Measurements from ENCODE around the gene SREBF2. TPM values are rescaled to one million over a fixed set of nuclear protein-coding genes. Genes with fewer than 3 reads are reported as not detected.
A peak's percentile ranks its signal among the peaks of the same experiment; 100 is the strongest.

Gene SREBF2
- total and polyA plus RNA-seq, 2 donors (not counting 1 experiment from before 2014, with no cell fraction given): 116 to 287 TPM

DNA sequence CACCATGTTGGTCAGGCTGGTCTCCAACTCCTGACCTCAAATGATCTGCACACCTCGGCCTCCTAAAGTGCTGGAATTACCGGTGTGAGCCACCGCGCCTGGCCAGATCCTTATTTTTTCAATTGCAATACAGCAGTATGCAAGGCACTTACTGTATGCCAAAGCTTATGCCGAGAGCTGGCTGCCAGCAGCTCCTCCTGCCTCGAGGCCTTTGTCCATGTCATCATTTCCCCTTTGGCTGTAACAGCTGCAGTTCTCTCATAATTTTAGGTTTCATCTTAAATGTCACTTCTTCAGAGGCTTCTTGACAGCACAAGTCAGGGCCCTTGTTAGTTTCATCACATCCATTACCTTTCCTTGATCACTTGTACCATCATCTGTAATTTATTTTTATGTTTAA is 1.5 kb upstream of the SREBF2 start:
- H3K4me2 ChIP-seq (replicated peaks; ENCODE audit: low read depth, low read length, poor library complexity, severe bottlenecking): peak overlapping the region; percentile 77
- ChIA-PET POLR2A (interaction anchor here (0.6 to 4.6 kb wide), 11 partner anchors 12 to 115 kb away, joined by 3 to 64 read pairs (median 9); partner anchors contain the start of gene CENPM), CTCF (interaction anchor here (0.6 to 4.8 kb wide), 13 partner anchors 8 to 133 kb away, joined by 3 to 40 read pairs (median 7); partner anchors contain the start of genes MEI1 and TNFRSF13C)
- H3K4me1 Mint-ChIP-seq: peaks cover 48% of the 10 kb centered on the region
- no peak for TF ChIP-seq EZH2 (IDR thresholded peaks at IDR 0.05; ENCODE audit: borderline replicate concordance, insufficient read depth, low read depth, low read length, poor library complexity, severe bottlenecking)
- TF ChIP-seq, protein P1, sequence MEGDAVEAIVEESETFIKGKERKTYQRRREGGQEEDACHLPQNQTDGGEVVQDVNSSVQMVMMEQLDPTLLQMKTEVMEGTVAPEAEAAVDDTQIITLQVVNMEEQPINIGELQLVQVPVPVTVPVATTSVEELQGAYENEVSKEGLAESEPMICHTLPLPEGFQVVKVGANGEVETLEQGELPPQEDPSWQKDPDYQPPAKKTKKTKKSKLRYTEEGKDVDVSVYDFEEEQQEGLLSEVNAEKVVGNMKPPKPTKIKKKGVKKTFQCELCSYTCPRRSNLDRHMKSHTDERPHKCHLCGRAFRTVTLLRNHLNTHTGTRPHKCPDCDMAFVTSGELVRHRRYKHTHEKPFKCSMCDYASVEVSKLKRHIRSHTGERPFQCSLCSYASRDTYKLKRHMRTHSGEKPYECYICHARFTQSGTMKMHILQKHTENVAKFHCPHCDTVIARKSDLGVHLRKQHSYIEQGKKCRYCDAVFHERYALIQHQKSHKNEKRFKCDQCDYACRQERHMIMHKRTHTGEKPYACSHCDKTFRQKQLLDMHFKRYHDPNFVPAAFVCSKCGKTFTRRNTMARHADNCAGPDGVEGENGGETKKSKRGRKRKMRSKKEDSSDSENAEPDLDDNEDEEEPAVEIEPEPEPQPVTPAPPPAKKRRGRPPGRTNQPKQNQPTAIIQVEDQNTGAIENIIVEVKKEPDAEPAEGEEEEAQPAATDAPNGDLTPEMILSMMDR (IDR thresholded peaks at IDR 0.05): no peak
- no peak overlapping the region for H2AFZ ChIP-seq (ENCODE audit: insufficient read depth, low read depth, low read length, poor library complexity, severe bottlenecking)
- peak overlapping the region in 1 of 5 experiments; percentile 77 for H3K4me3 ChIP-seq (ENCODE audit: control extremely low read depth in 1 of 5, extremely low read depth in 1 of 5, insufficient read depth in 1 of 5, low read depth in 2 of 5, low read length in 4 of 5)
- H3K27ac Mint-ChIP-seq: peak overlapping the region; percentile 99
- peaks cover 0 to 11% of the 10 kb centered on the region in 2 experiments for H3K36me3 ChIP-seq (replicated peaks in 1 of 2; ENCODE audit: control extremely low read depth in 1 of 2, control insufficient read depth in 1 of 2, extremely low read depth in 1 of 2, insufficient read depth in 2 of 2, low read length in 1 of 2)
- H3K79me2 ChIP-seq (ENCODE audit: control insufficient read depth, insufficient read depth, low read length): peaks cover 38% of the 10 kb centered on the region
- no peaks in the 10 kb centered on the region for H3K27me3 Mint-ChIP-seq
- peak overlapping the region; percentile 99 to 100 for H3K27ac ChIP-seq (ENCODE audit: low read length in 2 of 2)
- no peaks in the 10 kb centered on the region for H3K9me3 Mint-ChIP-seq (ENCODE audit: insufficient read depth)
- 67% methylated on average over 6 of the region's 6 CpGs for WGBS (ENCODE audit: insufficient coverage)
- ATAC-seq (ENCODE audit: low read depth) (no peak), DNase-seq (peak; percentile 64)
- H3K27me3 ChIP-seq (replicated peaks in 1 of 4; ENCODE audit: control extremely low read depth in 1 of 4, control insufficient read depth in 3 of 4, insufficient read depth in 4 of 4, low read length in 3 of 4): no peaks in the 10 kb centered on the region
- no peaks in the 10 kb centered on the region for H3K9me3 ChIP-seq (ENCODE audit: control extremely low read depth in 1 of 3, control insufficient read depth in 2 of 3, insufficient read depth in 1 of 3, low read length in 2 of 3)
- peak overlapping the region; percentile 97 for H3K9ac ChIP-seq (ENCODE audit: low read length)
- peaks cover 4% of the 10 kb centered on the region for H4K20me1 ChIP-seq (ENCODE audit: control insufficient read depth, insufficient read depth, low read length, poor library complexity, severe bottlenecking)
- intact Hi-C loops (cut with micrococcal nuclease): no loop called here
- H3K4me1 ChIP-seq (ENCODE audit: control insufficient read depth in 2 of 2, insufficient read depth in 2 of 2, low read length in 2 of 2): peaks cover 20 to 33% of the 10 kb centered on the region in 2 donors
- peak overlapping the region; percentile 95 for H3K4me3 Mint-ChIP-seq
